ENCODE measurements around the gene IPMK.
A peak's percentile ranks its signal among the peaks of the same experiment; 100 is the strongest.

IPMK gene

DNA sequence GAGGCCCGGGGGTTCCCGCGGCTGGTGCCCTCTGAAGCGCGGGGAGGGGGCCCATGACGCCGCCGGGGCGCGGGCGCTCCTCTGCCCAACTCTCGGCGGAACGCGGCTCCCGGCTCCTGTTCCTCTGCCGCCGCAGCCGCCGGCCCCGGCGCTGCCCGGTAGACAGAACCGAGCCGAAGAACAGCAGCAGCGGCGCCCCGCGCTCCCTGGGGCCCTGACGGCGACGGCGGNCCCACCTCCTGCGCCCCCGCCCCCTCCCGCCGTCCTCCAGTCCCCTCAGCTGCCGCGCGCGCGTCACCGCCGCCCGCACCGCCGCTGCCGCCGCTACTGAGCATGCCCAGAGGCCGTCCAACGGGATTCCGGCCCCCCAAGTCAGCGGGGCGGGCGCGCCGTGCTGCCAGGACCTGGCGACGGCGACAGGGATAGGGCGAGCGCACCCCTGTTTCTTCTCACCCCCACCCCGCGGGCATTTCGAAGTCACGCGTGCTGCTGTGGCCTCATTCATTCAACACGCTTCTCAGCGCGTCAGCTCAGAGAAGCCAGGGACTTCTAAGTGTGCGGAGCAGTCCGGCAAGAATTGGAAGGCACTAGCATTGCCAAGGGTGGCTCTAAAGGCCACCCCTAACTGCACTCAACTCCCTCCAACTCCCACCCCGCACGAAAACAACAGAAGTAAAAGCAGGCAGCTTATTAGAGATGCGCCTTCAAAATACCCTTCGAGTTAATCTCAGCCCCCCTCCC lies at the start of gene IPMK:
Gene IPMK, minus strand, starts transcription at position 182 of the 741 bp plus-strand sequence. CDS start 283 bp downstream, outside the sequence.
- DNase-seq = no peak

- no peak for DNase-seq
These were observed 49.2 kb upstream of the IPMK start for GRCh38 chr10:58316874-58317273.

DNA sequence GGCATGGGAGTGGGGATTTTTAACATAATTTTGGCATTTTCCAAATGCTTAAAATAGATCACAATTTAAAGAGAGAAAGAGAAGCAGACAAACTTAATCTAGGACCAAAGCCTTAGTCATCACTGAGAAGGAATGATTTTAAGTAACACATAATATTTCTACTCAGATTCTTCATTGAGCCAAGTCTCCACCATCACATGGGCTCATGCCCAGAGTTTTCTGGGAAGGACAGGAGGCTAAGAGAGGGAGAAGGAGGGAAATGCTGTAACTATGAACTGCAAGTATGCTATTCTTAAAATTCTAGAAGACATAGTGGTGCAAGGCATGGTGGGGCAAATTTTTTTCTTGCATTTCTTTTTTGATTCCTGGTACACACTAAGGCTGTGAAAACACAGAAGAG lies 43.3 kb upstream of the IPMK start:
- no peak for DNase-seq

- no peak for DNase-seq
These were observed 40.0 kb upstream of the IPMK start for GRCh38 chr10:58307676-58308075.

- DNase-seq = no peak
These were observed 38.1 kb upstream of the IPMK start for GRCh38 chr10:58305821-58306220.

- DNase-seq = no peak
These were observed 36.5 kb upstream of the IPMK start for GRCh38 chr10:58304099-58304633.

- no peak for DNase-seq
These were observed 34.6 kb upstream of the IPMK start for GRCh38 chr10:58302254-58302653.

- DNase-seq = no peak
These were observed 33.0 kb upstream of the IPMK start for GRCh38 chr10:58300676-58301075.

DNA sequence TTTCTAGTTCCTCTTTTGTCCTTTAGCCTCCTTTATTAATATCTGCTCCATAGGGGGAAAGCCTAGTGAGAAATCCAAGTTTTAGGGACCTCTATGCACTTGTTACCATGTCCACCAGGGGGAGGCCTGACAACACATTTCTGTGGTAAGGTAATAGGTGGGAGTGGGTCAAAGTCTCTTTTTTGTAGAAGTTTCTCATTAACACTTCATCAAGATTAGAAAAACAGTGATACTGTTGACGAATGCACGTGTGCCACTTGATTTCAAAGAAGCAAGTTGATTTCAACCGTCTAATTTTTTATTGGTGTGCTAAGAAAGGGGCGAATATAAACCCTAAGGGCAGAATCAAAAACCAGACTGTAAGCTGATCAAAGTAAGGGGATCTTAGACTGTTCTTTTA lies 31.9 kb upstream of the IPMK start:
- DNase-seq = no peak

DNA sequence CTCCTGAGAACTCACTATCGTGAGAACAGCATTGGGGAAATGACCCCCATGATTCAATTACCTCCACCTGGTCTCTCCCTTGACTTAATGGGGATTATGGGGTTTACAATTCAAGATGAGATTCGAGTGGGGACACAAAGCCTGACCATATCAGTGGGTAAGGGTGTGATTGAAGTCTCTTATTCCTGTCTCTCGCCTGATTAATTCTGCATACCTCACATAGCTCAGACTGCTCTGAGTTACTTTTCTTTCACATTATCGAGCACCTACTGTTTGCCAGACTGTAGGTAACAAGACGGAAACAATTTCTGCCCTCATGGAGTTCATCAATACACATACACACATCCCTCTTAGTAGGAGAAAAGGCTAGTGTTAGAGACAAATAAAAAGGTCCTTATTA lies 26.3 kb upstream of the IPMK start:
- DNase-seq = no peak

GRCh38 chr10:58291538-58292174 lies 24.0 kb upstream of the IPMK start:
- DNase-seq = no peak

DNA sequence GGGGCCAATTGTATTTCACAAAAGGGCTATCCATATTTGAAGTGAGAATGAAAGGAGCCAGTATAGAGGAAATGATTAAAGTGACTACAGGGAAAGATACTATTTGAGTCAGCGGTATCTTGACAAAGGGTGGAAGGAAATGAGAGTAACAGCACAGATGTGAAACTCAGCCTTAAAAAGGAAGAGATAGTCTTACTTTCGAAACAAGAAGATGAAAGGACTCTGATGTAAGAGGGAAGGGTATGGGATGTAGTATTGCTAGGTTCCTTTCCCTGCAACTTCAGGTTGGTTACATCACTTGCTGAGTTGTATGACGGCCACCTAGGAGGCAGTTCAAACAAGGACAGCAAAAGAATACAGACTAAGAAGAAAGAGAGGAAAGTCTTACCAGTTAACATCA lies 14.9 kb upstream of the IPMK start:
- no peak for DNase-seq

- no peak for DNase-seq
These were observed 13.5 kb upstream of the IPMK start for GRCh38 chr10:58281092-58281752.

DNA sequence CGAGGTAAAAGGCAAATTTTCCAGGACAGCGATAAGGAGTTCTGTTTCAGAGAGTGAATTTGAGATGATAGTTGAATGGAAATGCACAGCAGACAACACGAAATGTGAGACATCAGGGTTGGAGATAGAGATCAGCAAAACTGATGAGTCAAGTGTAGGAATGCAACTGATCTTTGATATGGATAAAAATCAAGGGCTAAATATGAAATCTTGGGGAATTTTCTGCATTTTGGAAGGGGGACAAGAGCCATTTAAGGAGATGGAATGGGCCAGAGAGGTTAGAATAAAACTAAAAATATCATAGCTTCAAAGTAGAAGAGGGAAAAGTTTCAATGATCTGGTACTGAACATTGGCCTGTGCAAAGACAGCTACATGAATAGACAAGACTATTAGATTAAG lies 12.8 kb upstream of the IPMK start:
- DNase-seq = no peak

- DNase-seq = no peak
These were observed 11.2 kb upstream of the IPMK start for GRCh38 chr10:58278962-58279307.

DNA sequence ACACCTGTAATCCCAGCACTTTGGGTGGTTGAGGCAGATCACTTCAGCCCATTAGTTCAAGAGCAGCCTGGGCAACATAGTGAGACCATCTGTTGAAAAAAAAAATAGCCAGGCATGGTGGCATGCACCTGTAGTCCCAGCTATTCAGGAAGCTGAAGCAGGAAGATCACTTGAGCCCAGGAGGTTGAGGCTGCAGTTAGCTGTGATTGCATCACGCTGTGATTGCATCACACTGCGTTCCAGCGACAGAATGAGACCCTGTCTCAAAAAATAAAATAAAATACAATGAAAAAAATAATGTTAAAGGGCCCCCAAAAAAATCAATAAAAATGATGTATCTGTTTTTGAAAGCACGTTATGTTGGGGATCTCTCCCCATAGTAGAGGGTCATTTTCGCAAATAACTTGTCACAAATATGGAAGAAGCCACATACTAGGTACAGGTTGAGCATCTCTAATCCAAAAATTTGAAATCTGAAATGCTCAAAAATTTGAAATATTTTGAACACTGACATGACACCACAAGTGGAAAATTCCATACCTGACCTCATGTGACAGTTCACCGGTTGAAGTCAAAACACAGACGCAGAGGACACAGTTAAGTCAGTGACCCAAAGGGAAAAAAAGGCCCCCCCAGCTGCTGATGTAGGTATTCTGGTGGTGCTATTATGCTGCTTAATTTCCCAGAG lies 10.7 kb upstream of the IPMK start:
- DNase-seq = no peak

- DNase-seq = no peak
These were observed 8.2 kb upstream of the IPMK start for GRCh38 chr10:58275908-58276307.

GRCh38 chr10:58275261-58275660 lies 7.6 kb upstream of the IPMK start:
- no peak for DNase-seq

DNA sequence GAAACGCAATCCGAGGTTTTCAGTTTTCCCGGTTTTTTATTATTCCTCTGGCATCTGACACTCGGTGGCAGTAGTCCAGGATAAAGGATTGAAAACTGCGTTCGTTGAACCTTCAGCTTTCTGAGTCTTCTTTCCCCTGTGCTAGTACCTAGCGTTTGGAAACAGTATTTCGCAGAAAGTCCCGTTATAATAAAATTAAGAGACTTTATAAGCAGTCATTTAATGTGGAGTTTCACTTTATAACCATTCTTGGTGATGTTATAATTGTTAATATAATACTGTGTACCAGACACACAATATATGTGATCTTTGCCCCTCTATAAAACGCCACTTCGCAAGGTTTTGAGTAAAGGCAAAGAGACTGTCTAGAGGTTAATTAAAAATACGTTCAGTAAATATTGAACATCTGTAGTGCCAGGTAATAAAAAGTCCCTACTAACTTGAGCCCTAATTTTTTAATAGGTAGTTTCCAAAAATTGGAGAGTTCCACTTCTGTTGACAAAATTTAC lies 2.1 kb upstream of the IPMK start:
- no peak for DNase-seq

GRCh38 chr10:58268946-58269781 lies 1.5 kb upstream of the IPMK start, which contains the start of gene CISD1:
TSS of gene CISD1 (plus strand) at chr10:58269162. CDS start at chr10:58269274, 112 bp downstream.
- peak; percentile 67 for DNase-seq

- DNase-seq = no peak
These were observed 806 bp upstream of the IPMK start for GRCh38 chr10:58268454-58268945.

Measured in NCI-H187 treated with DMSO at 0.1 percent for 48 hours (cell line).